Smooth muscle cell (in vitro differentiated cells): ENCODE results near the gene SLC6A8. TPM values are rescaled to one million over a fixed set of nuclear protein-coding genes. Genes with fewer than 3 reads are reported as not detected.

Experiments used
- DNase-seq: peaks from one replicate; lab custom pipeline; 2025; ENCODE audit not compliant: unreplicated experiment; lab: John Stamatoyannopoulos, UW
- H2AFZ ChIP-seq: fragments of 200-600 bp; sonication (generic); 2 replicates; pipeline ENCODE4 v1.6.0; 2016; ENCODE audit warnings: antibody characterized with exemption, low read depth, mild to moderate bottlenecking
- H3F3A ChIP-seq: fragments of 200-600 bp; sonication (generic); 2 replicates; pipeline ENCODE4 v1.6.0; 2017; ENCODE audit warnings: antibody characterized with exemption, low read depth
- H3K27ac ChIP-seq: fragments of 200-600 bp; sonication (generic); 2 replicates; pipeline ENCODE4 v1.5.1; 2016; ENCODE audit warnings: low read depth, mild to moderate bottlenecking
- H3K27me3 ChIP-seq: fragments of 200-600 bp; sonication (generic); 2 replicates; pipeline ENCODE4 v1.6.1; 2016; ENCODE audit warnings: low read depth, mild to moderate bottlenecking
- H3K36me3 ChIP-seq: fragments of 200-600 bp; sonication (generic); 2 replicates; pipeline ENCODE4 v1.5.1; 2016; ENCODE audit warnings: low read depth
- H3K4me1 ChIP-seq: fragments of 200-600 bp; sonication (generic); 2 replicates; pipeline ENCODE4 v1.5.1; 2016; ENCODE audit warnings: low read depth
- H3K4me2 ChIP-seq: fragments of 200-600 bp; sonication (generic); 2 replicates; pipeline ENCODE4 v1.6.0; 2016; ENCODE audit warnings: mild to moderate bottlenecking
- H3K4me3 ChIP-seq: fragments of 200-600 bp; sonication (generic); 2 replicates; pipeline ENCODE4 v1.5.1; 2016; ENCODE audit warnings: mild to moderate bottlenecking
- H3K79me2 ChIP-seq: fragments of 200-600 bp; sonication (generic); 2 replicates; pipeline ENCODE4 v1.6.0; 2016; ENCODE audit warnings: low read depth, mild to moderate bottlenecking
- H3K9ac ChIP-seq: fragments of 200-600 bp; sonication (generic); 2 replicates; pipeline ENCODE4 v1.6.0; 2016; ENCODE audit warnings: low read depth
- H3K9me3 ChIP-seq: fragments of 200-600 bp; sonication (generic); replicated peaks from 2 replicates; pipeline ENCODE4 v1.5.1; 2016; ENCODE audit warnings: low read depth
- H4K20me1 ChIP-seq: fragments of 200-600 bp; sonication (generic); 2 replicates; pipeline ENCODE4 v1.6.0; 2016; ENCODE audit warnings: low read depth
- CTCF ChIP-seq: fragments of 200-600 bp; sonication (generic); IDR thresholded peaks from 2 replicates; pipeline ENCODE4 v1.5.1; 2017; ENCODE audit warnings: borderline replicate concordance, mild to moderate bottlenecking, antibody characterized with exemption; ENCODE audit not compliant: insufficient read depth, poor library complexity, severe bottlenecking
- WGBS: methylation state at CpG from one replicate; pipeline ENCODE4 v1.1.7; 2016; ENCODE audit warnings: low lambda C conversion rate; 5-methylcytosine and 5-hydroxymethylcytosine counted together
- polyA plus RNA-seq: library from polyadenylated mRNA; unstranded; fragments of >200 nt; fragmentation: Nextera tagmentation; extraction: Ambion mirVana; gene quantifications from 2 replicates; pipeline ENCODE4 v1.2.1, GENCODE V29; 2016
- total RNA-seq: library from RNA; depleted of rRNA; stranded (reverse); fragments of >200 nt; gene quantifications from 2 replicates; pipeline ENCODE4 v1.2.3, GENCODE V29; 2014

The SLC6A8 gene
- total and polyA plus RNA-seq, 2 experiments from 2014 or later, result 45.2 to 98.1 TPM

DNA sequence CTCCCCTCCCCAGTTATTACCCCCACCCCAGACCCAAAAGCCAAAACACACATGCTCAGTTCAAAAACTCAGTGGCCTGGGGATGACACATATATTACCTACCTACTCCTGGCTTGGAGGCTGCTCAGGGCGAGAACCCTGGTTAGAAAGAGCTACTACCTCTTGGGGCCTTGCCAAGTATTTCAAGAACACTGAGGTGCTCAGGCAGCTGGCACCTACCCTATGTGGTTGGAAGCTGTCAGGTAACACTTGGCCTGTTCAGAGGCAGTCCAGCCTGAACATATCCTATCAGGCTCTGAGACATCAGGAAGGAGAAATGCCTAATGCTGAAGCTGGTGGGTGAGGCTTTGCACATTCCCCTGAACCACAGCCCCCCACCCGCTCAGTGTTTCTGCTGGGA lies 31.5 kb downstream of the SLC6A8 start:
- peaks cover 24% of the 10 kb centered on the region for H3K79me2 ChIP-seq

DNA sequence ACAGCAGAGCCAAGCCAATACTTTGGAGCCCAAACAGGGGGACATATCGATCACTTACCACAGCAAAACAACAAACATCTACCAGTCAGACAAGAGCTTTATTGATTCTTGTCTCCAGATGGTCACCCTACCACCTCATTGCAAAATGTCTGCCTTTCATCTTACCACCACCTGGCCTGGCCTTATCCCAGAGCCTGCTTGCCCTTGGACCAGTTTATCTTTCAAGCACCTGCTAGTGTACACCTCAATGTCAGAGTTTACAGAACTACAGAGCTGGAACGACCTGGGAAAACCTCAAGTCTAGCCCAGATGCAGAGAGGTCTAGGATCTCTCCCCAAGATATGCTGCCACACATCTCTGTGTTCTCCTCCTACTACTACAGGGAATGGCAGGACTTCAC lies 32.0 kb downstream of the SLC6A8 start:
- H2AFZ ChIP-seq, result no peak overlapping the region
- no peaks in the 10 kb centered on the region for H3F3A ChIP-seq
- WGBS, result 71% methylated on average over 2 of the region's 2 CpGs
- no peaks in the 10 kb centered on the region for H3K36me3 ChIP-seq
- no peak for DNase-seq
- H3K27ac ChIP-seq, result no peak overlapping the region
- H3K79me2 ChIP-seq, result peaks cover 24% of the 10 kb centered on the region
- no peak for TF ChIP-seq CTCF
- H3K4me1 ChIP-seq, result peaks cover 12% of the 10 kb centered on the region
- no peak overlapping the region for H3K4me2 ChIP-seq
- peaks cover 33% of the 10 kb centered on the region for H4K20me1 ChIP-seq
- no peak overlapping the region for H3K4me3 ChIP-seq
- no peak overlapping the region for H3K9ac ChIP-seq
- no peaks in the 10 kb centered on the region for H3K9me3 ChIP-seq
- H3K27me3 ChIP-seq, result no peaks in the 10 kb centered on the region

More for the DNA sequence above, 31.5 kb downstream of the SLC6A8 start:
- H3K27me3 ChIP-seq, result no peaks in the 10 kb centered on the region
- no peaks in the 10 kb centered on the region for H3K36me3 ChIP-seq
- no peaks in the 10 kb centered on the region for H3K9me3 ChIP-seq
- no peaks in the 10 kb centered on the region for H3F3A ChIP-seq
- no peak overlapping the region for H3K27ac ChIP-seq
- no peak overlapping the region for H3K4me2 ChIP-seq
- H3K9ac ChIP-seq, result no peak overlapping the region
- H3K4me1 ChIP-seq, result peaks cover 12% of the 10 kb centered on the region
- TF ChIP-seq CTCF, result no peak
- peaks cover 33% of the 10 kb centered on the region for H4K20me1 ChIP-seq
- no peak overlapping the region for H2AFZ ChIP-seq
- no peak for DNase-seq
- no peak overlapping the region for H3K4me3 ChIP-seq
- 74% methylated on average over 2 of the region's 2 CpGs for WGBS

DNA sequence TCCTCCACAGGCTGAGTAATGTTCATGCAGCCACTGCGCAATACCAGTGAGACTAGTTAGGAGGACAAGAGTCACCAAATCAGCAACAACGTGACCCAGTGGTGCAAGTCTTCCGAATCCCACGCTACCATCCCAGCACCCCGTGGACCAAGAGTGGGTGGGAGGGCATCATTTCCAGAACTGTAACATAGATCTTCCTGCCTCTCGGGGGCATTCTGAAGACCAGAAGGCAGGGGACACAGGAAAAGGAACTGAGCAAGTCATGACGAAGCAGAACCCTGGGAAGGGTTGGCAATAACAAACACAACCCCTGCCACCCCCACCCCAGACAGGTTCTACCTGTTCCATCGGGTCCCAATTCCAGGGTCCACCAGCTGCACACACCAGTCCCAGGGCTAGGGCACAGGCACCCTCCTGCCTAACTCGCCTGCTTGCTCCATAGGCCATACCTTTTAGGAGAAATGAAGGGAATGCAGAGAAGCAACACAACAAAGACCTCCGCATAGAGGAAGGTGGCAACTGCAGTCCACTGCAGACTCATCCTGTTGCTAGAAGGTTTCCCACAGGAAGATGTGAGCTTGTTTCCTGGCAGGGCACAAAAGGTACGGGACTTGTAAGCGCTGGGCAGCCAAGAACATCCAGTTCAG lies 35.1 kb downstream of the SLC6A8 start:
- peak overlapping the region; percentile 69 for H3K9ac ChIP-seq
- H2AFZ ChIP-seq, result no peak overlapping the region

More for the DNA sequence above, 35.1 kb downstream of the SLC6A8 start:
- Histone ChIP-seq H3F3A (no peaks in the 10 kb centered on the region), H3K9me3 (no peaks in the 10 kb centered on the region), H4K20me1 (peaks cover 26% of the 10 kb centered on the region), H3K27me3 (no peaks in the 10 kb centered on the region), H3K4me2 (peak overlapping the region; percentile 86), H3K4me1 (peaks cover 12% of the 10 kb centered on the region), H3K4me3 (peak overlapping the region; percentile 72), H3K27ac (peak overlapping the region; percentile 70), H3K36me3 (no peaks in the 10 kb centered on the region), H3K79me2 (peaks cover 26% of the 10 kb centered on the region)
- no peak for TF ChIP-seq CTCF
- WGBS, result 69% methylated on average over 12 of the region's 12 CpGs
- no peak for DNase-seq
